ENCODE measurements around the gene PROX2.
A peak's percentile ranks its signal among the peaks of the same experiment; 100 is the strongest.

Gene PROX2

GRCh38 chr14:74875941-74876913 lies at the start of gene PROX2:
Gene PROX2, minus strand, starts transcription at chr14:74876145. Its CDS starts 12,311 bp downstream, at chr14:74863834.
- no peak for DNase-seq (ENCODE audit: low read depth in 3 of 3)

- no peak for DNase-seq (ENCODE audit: low read depth in 3 of 3)
Observed at GRCh38 chr14:74924061-74924460, 48.1 kb upstream of the PROX2 start.

- DNase-seq (ENCODE audit: low read depth in 3 of 3) = peak; percentile 52 to 74 (median 61)
Observed at GRCh38 chr14:74922752-74923401, 46.9 kb upstream of the PROX2 start, which contains the start of gene RPS6KL1. Gene RPS6KL1, minus strand, starts transcription at chr14:74923260. Its CDS starts 1,719 bp downstream, at chr14:74921541.

- no peak for DNase-seq (ENCODE audit: low read depth in 3 of 3)
Observed at GRCh38 chr14:74921987-74922751, 46.2 kb upstream of the PROX2 start.

GRCh38 chr14:74921053-74921620 lies 45.2 kb upstream of the PROX2 start:
- no peak for DNase-seq (ENCODE audit: low read depth in 3 of 3)

GRCh38 chr14:74920281-74920680 lies 44.3 kb upstream of the PROX2 start:
- no peak for DNase-seq (ENCODE audit: low read depth in 3 of 3)

GRCh38 chr14:74919421-74920165 lies 43.6 kb upstream of the PROX2 start:
- no peak for DNase-seq (ENCODE audit: low read depth in 3 of 3)

- no peak for DNase-seq (ENCODE audit: low read depth in 3 of 3)
Observed at GRCh38 chr14:74918380-74918779, 42.4 kb upstream of the PROX2 start.

GRCh38 chr14:74917646-74918081 lies 41.7 kb upstream of the PROX2 start:
- DNase-seq (ENCODE audit: low read depth in 3 of 3) = no peak

GRCh38 chr14:74917178-74917543 lies 41.2 kb upstream of the PROX2 start:
- no peak for DNase-seq (ENCODE audit: low read depth in 3 of 3)

GRCh38 chr14:74915826-74916225 lies 39.9 kb upstream of the PROX2 start:
- DNase-seq (ENCODE audit: low read depth in 3 of 3) = no peak

GRCh38 chr14:74915426-74915825 lies 39.5 kb upstream of the PROX2 start:
- no peak for DNase-seq (ENCODE audit: low read depth in 3 of 3)

- DNase-seq (ENCODE audit: low read depth in 3 of 3) = no peak
Observed at GRCh38 chr14:74913986-74914573, 38.1 kb upstream of the PROX2 start.

- no peak for DNase-seq (ENCODE audit: low read depth in 3 of 3)
Observed at GRCh38 chr14:74913393-74913910, 37.5 kb upstream of the PROX2 start.

GRCh38 chr14:74912801-74913200 lies 36.9 kb upstream of the PROX2 start:
- DNase-seq (ENCODE audit: low read depth in 3 of 3) = no peak

GRCh38 chr14:74912111-74912510 lies 36.2 kb upstream of the PROX2 start:
- DNase-seq (ENCODE audit: low read depth in 3 of 3) = no peak

- DNase-seq (ENCODE audit: low read depth in 3 of 3) = no peak
Observed at GRCh38 chr14:74911704-74912103, 35.8 kb upstream of the PROX2 start.

- DNase-seq (ENCODE audit: low read depth in 3 of 3) = no peak
Observed at GRCh38 chr14:74911221-74911620, 35.3 kb upstream of the PROX2 start.

- no peak for DNase-seq (ENCODE audit: low read depth in 3 of 3)
Observed at GRCh38 chr14:74910556-74910955, 34.6 kb upstream of the PROX2 start.

GRCh38 chr14:74909911-74910310 lies 34.0 kb upstream of the PROX2 start:
- no peak for DNase-seq (ENCODE audit: low read depth in 3 of 3)

Data from stimulated activated CD4-positive, alpha-beta T cell treated with anti-CD3 and anti-CD28 coated beads, TNF-alpha, amount 100 ng/mL, for 24 hours (primary cell).